GM12872 (cell line): ENCODE data around the gene ANK2.
A peak's percentile ranks its signal among the peaks of the same experiment; 100 is the strongest.

Experiments
- CTCF ChIP-seq: IDR thresholded peaks from 3 replicates; pipeline ENCODE4 v1.5.1; 2011; ENCODE audit warnings: low read depth, mild to moderate bottlenecking, low read length, moderate library complexity; ENCODE audit not compliant: insufficient read depth

The ANK2 gene

GRCh38 chr4:113232194-113232593, 182.7 kb downstream of the ANK2 start:
- no peak for TF ChIP-seq CTCF

DNA sequence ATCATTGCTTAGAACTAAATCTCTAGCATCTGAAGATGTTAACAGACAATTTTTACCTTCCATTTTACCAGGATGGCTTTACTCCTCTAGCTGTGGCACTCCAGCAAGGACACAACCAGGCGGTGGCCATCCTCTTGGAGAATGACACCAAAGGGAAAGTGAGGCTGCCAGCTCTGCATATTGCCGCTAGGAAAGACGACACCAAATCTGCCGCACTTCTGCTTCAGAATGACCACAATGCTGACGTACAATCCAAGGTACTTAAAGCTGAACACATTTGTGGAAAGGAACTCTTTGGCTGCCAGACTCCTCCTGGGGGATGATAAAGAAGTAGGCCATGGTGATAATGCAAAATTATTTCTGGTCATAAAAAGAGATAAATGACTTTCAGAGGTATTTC, 187.5 kb downstream of the ANK2 start:
- no peak for TF ChIP-seq CTCF

DNA sequence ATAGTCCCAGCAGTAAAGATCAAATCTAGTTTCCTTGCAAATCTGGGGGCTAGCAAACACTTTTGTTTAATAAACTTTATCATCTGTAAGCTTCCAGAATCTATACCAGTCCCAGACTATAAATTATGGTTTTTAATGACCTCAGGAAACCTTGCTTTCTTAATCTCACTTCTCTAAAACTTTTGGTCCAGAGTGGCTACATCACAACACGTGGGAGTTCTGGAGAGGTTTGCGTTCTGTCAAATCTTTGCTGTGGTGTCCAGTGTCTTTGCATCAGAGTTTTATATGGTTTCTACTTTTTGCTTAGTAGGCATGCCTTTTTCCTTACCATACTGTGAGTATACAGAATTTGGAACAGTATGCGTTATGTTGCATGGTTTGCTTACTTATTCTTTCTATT, 193.9 kb downstream of the ANK2 start:
- no peak for TF ChIP-seq CTCF

DNA sequence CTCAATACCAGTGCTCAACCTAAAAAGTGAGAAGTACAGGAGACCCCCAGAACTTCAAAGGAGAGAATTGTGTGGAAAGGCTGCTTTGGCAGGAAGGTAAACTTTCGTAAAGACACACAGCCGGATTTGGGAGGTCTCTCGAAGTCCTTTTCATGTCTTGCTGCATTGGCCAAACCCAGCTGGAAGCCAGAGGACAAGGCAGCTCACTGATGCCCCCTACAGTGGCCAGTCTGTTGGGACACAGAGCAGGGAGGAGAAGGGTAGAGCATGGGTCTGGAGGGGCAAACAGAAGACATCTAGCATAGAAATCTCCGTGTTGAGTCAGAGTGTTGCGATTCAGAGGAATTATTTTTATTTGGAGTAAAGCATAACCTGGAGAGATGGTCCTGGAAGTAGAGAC, 198.9 kb downstream of the ANK2 start:
- TF ChIP-seq CTCF, result peak; percentile 42

GRCh38 chr4:113255628-113256027, 206.2 kb downstream of the ANK2 start:
- no peak for TF ChIP-seq CTCF

GRCh38 chr4:113256946-113257345, 207.5 kb downstream of the ANK2 start:
- TF ChIP-seq CTCF, result no peak

DNA sequence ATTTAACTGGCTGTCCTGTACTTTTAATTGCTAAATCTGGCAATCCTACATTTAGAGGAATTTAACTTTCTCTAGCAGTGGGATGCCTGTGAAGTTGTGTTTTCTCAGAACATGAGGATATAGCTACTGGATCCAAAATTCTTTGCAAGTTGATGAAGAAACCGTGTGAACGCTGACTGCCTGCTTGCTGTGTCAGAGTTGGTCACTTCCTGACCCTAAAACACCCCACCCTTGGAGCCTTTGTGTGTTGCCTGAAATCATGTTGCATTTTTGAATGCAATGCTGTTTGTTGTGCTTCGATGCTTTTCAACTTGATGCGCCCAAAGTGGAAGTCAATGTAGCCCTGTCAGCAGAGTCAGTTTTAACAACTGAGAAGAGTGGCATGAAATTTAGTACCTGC, 211.2 kb downstream of the ANK2 start:
- TF ChIP-seq CTCF, result no peak

DNA sequence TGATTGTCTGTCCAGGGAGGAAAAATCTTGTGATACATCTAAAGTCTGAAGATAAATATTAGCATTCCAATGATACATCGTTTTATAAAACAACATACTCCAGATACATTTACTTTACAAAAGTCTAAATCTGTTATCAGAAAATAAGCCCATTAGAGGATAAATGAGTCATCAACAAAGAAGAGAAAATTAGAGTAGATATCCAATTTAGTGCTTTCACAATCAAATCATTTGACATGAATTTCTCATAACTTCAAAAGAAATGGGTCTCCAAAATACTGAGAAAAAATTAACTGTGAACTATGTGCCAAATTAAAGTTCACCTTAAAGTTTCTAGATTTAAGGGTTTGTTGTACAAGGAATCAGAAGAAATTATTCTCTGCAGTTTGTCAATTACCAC, 213.8 kb downstream of the ANK2 start:
- TF ChIP-seq CTCF, result no peak
